ENCODE measurements around the gene DIPK1B.

DNA sequence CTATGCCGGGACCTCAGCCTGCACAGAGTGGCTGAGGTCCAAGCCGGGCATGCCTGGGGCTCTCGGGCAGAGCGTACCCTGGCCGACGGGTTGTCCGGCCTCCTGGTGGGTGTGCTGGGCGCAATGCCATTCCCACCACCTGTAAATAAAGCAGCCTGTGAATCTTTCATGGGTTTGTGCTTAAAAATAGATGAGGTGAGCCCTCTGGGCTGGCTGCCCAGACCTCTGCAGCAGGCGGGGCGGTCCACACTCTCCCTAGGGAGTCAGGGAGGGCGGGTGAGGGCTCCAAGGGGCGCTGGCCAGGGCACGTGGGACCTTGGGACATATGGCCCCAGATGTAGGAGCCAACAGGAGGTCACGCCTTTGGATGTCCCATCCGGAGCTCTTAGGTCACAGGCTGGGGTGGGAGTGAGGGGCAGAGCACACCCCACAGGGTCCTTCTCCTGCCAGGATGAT, 21.5 kb upstream of the DIPK1B start:
- TF ChIP-seq EZH2 (IDR thresholded peaks at IDR 0.05; ENCODE audit: borderline replicate concordance, insufficient read depth, low read length, poor library complexity, severe bottlenecking) = no peak
- TF ChIP-seq, protein P1, sequence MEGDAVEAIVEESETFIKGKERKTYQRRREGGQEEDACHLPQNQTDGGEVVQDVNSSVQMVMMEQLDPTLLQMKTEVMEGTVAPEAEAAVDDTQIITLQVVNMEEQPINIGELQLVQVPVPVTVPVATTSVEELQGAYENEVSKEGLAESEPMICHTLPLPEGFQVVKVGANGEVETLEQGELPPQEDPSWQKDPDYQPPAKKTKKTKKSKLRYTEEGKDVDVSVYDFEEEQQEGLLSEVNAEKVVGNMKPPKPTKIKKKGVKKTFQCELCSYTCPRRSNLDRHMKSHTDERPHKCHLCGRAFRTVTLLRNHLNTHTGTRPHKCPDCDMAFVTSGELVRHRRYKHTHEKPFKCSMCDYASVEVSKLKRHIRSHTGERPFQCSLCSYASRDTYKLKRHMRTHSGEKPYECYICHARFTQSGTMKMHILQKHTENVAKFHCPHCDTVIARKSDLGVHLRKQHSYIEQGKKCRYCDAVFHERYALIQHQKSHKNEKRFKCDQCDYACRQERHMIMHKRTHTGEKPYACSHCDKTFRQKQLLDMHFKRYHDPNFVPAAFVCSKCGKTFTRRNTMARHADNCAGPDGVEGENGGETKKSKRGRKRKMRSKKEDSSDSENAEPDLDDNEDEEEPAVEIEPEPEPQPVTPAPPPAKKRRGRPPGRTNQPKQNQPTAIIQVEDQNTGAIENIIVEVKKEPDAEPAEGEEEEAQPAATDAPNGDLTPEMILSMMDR (IDR thresholded peaks at IDR 0.05; ENCODE audit: poor library complexity, severe bottlenecking) = no peak
- no peak for TF ChIP-seq EP300 (conservative IDR thresholded peaks at IDR 0.05; ENCODE audit: poor library complexity, severe bottlenecking)
- TF ChIP-seq, protein P2, sequence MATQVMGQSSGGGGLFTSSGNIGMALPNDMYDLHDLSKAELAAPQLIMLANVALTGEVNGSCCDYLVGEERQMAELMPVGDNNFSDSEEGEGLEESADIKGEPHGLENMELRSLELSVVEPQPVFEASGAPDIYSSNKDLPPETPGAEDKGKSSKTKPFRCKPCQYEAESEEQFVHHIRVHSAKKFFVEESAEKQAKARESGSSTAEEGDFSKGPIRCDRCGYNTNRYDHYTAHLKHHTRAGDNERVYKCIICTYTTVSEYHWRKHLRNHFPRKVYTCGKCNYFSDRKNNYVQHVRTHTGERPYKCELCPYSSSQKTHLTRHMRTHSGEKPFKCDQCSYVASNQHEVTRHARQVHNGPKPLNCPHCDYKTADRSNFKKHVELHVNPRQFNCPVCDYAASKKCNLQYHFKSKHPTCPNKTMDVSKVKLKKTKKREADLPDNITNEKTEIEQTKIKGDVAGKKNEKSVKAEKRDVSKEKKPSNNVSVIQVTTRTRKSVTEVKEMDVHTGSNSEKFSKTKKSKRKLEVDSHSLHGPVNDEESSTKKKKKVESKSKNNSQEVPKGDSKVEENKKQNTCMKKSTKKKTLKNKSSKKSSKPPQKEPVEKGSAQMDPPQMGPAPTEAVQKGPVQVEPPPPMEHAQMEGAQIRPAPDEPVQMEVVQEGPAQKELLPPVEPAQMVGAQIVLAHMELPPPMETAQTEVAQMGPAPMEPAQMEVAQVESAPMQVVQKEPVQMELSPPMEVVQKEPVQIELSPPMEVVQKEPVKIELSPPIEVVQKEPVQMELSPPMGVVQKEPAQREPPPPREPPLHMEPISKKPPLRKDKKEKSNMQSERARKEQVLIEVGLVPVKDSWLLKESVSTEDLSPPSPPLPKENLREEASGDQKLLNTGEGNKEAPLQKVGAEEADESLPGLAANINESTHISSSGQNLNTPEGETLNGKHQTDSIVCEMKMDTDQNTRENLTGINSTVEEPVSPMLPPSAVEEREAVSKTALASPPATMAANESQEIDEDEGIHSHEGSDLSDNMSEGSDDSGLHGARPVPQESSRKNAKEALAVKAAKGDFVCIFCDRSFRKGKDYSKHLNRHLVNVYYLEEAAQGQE (IDR thresholded peaks at IDR 0.05; ENCODE audit: borderline replicate concordance) = no peak
- no peak for TF ChIP-seq POLR2AphosphoS5 (IDR thresholded peaks at IDR 0.05)
- TF ChIP-seq SMC3 (conservative IDR thresholded peaks at IDR 0.05; ENCODE audit: poor library complexity) = no peak
- TF ChIP-seq RAD21 (conservative IDR thresholded peaks at IDR 0.05) = no peak
- TF ChIP-seq TAF1 (IDR thresholded peaks at IDR 0.05; ENCODE audit: low read depth) = no peak

Measured in neural cell (in vitro differentiated cells).